ENCODE data around the gene BCAR1. TPM values are rescaled to one million over a fixed set of nuclear protein-coding genes. Genes with fewer than 3 reads are reported as not detected.

Gene BCAR1
- total and polyA plus RNA-seq, 10 of the 15 experiments (the other 5 are each of a cell fraction or from before 2014, with no cell fraction given) = 0.13 to 14.1 (median 2.8) TPM; not detected in 1

DNA sequence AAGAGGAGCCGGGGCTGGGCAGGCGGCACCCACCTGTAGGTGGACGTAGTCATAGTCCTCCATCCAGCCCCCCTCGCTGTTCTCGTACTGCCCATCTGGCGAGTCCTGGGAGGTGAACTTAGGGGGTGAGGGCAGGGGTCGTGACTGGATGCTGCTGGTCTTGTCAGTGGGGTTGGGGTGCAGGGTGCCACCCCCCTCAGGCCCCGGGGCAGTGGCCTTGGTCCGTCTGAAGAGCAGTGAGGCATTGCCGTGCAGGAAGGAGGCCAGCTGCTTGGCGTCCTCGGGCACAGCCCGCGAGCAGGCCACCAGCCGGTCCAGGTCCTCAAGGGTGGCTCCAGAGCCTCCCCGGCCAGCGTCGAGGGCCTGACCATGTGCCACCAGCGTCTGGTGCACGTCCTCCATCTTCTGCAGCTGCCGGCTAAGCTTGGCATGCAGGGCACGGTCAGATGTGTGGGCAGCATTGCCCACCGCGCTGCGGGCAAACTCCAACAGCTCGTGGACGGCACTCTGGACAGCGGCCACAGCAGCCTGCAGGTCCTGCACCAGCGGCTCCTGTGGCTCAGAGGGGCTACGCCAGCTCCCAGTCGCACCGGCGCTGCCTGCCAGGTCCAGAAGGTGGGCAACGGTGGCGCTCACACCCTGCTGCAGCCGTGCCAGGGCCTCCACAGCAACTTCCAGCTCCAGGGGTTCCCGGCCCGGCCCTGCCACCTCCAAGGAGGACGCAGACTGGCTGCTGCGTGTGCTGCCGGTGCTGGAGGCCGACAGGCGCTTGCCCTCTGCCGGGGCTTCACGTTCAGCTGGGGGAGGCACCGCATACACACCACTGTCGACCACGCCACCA is 16.3 kb downstream of the BCAR1 start:
- intact Hi-C loops (cut with micrococcal nuclease; ENCODE audit: unreplicated experiment) (loop anchor here (1.0 to 10.0 kb wide), 5 partner anchors 38 to 530 kb away; no protein-coding TSS in a partner anchor), in situ Hi-C loops (cut with MboI) (loop anchor here (5.0 kb wide), 1 partner anchor 152 kb away; no protein-coding TSS in a partner anchor)
- no peaks in the 10 kb centered on the region for H3K9me3 ChIP-seq (replicated peaks; ENCODE audit: control insufficient read depth, insufficient read depth, low read length)
- H3K4me1 ChIP-seq (ENCODE audit: control insufficient read depth, insufficient read depth, low read length) = no peaks in the 10 kb centered on the region
- ChIA-PET POLR2A (no interaction called here), RAD21 (ENCODE audit: unreplicated experiment) (interaction anchor here (1.4 to 7.9 kb wide), 5 partner anchors 52 to 167 kb away, joined by 3 to 150 read pairs (median 7); no protein-coding TSS in a partner anchor), SMC1A (ENCODE audit: uncharacterized antibody, unreplicated experiment) (interaction anchor here (1.1 to 3.1 kb wide), 6 partner anchors 10 to 155 kb away, joined by 3 to 42 read pairs (median 4); no protein-coding TSS in a partner anchor), CTCF (interaction anchor here (0.9 to 10.6 kb wide), 16 partner anchors 10 to 282 kb away, joined by 3 to 243 read pairs (median 6); partner anchors contain the start of gene BCAR1)
- WGBS (ENCODE audit: insufficient coverage, insufficient replicate concordance, low lambda C conversion rate, missing lambda C conversion rate) = 94% methylated on average over 43 of the region's 48 CpGs
- no TSS peak for BruUV-seq (replicated peaks)
- H3K9ac ChIP-seq (ENCODE audit: control insufficient read depth, insufficient read depth, low read length) = no peak overlapping the region
- H4K20me1 ChIP-seq (ENCODE audit: control insufficient read depth, insufficient read depth) = no peaks in the 10 kb centered on the region
- no peak overlapping the region for H3K4me2 ChIP-seq (ENCODE audit: control insufficient read depth, insufficient read depth)
- H3K4me3 ChIP-seq = no peak overlapping the region
- DNase-seq (ENCODE audit: low read depth, low spot score) (no peak), ATAC-seq (no peak), FAIRE-seq (no peak)
- H3K79me2 ChIP-seq (ENCODE audit: control insufficient read depth, insufficient read depth, low read length) = no peaks in the 10 kb centered on the region
- TF ChIP-seq, protein P1, sequence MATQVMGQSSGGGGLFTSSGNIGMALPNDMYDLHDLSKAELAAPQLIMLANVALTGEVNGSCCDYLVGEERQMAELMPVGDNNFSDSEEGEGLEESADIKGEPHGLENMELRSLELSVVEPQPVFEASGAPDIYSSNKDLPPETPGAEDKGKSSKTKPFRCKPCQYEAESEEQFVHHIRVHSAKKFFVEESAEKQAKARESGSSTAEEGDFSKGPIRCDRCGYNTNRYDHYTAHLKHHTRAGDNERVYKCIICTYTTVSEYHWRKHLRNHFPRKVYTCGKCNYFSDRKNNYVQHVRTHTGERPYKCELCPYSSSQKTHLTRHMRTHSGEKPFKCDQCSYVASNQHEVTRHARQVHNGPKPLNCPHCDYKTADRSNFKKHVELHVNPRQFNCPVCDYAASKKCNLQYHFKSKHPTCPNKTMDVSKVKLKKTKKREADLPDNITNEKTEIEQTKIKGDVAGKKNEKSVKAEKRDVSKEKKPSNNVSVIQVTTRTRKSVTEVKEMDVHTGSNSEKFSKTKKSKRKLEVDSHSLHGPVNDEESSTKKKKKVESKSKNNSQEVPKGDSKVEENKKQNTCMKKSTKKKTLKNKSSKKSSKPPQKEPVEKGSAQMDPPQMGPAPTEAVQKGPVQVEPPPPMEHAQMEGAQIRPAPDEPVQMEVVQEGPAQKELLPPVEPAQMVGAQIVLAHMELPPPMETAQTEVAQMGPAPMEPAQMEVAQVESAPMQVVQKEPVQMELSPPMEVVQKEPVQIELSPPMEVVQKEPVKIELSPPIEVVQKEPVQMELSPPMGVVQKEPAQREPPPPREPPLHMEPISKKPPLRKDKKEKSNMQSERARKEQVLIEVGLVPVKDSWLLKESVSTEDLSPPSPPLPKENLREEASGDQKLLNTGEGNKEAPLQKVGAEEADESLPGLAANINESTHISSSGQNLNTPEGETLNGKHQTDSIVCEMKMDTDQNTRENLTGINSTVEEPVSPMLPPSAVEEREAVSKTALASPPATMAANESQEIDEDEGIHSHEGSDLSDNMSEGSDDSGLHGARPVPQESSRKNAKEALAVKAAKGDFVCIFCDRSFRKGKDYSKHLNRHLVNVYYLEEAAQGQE (IDR thresholded peaks at IDR 0.05; ENCODE audit: low read depth, low read length) = no peak
- TF ChIP-seq, protein P2, sequence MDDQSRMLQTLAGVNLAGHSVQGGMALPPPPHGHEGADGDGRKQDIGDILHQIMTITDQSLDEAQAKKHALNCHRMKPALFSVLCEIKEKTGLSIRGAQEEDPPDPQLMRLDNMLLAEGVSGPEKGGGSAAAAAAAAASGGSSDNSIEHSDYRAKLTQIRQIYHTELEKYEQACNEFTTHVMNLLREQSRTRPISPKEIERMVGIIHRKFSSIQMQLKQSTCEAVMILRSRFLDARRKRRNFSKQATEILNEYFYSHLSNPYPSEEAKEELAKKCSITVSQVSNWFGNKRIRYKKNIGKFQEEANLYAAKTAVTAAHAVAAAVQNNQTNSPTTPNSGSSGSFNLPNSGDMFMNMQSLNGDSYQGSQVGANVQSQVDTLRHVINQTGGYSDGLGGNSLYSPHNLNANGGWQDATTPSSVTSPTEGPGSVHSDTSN (IDR thresholded peaks at IDR 0.05; ENCODE audit: insufficient replicate concordance, low read depth, low read length) = no peak
- TF ChIP-seq BRCA1 (IDR thresholded peaks at IDR 0.05; ENCODE audit: low read depth, low read length) (no peak), SREBF1 (IDR thresholded peaks at IDR 0.05; ENCODE audit: low read length) (no peak), ZNF384 (IDR thresholded peaks at IDR 0.05; ENCODE audit: borderline replicate concordance, low read depth, low read length) (no peak), BACH1 (IDR thresholded peaks at IDR 0.05; ENCODE audit: borderline replicate concordance) (no peak)
- TF ChIP-seq, protein P3, sequence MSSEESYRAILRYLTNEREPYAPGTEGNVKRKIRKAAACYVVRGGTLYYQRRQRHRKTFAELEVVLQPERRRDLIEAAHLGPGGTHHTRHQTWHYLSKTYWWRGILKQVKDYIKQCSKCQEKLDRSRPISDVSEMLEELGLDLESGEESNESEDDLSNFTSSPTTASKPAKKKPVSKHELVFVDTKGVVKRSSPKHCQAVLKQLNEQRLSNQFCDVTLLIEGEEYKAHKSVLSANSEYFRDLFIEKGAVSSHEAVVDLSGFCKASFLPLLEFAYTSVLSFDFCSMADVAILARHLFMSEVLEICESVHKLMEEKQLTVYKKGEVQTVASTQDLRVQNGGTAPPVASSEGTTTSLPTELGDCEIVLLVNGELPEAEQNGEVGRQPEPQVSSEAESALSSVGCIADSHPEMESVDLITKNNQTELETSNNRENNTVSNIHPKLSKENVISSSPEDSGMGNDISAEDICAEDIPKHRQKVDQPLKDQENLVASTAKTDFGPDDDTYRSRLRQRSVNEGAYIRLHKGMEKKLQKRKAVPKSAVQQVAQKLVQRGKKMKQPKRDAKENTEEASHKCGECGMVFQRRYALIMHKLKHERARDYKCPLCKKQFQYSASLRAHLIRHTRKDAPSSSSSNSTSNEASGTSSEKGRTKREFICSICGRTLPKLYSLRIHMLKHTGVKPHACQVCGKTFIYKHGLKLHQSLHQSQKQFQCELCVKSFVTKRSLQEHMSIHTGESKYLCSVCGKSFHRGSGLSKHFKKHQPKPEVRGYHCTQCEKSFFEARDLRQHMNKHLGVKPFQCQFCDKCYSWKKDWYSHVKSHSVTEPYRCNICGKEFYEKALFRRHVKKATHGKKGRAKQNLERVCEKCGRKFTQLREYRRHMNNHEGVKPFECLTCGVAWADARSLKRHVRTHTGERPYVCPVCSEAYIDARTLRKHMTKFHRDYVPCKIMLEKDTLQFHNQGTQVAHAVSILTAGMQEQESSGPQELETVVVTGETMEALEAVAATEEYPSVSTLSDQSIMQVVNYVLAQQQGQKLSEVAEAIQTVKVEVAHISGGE (CRISPR knock-in tag; IDR thresholded peaks at IDR 0.05) = no peak
- no peaks in the 10 kb centered on the region; a peak in 1 of 4 replicates for H3K36me3 ChIP-seq (ENCODE audit: control insufficient read depth in 2 of 2, insufficient read depth in 2 of 2, low read length in 1 of 2)
- no peak overlapping the region for H2AFZ ChIP-seq (ENCODE audit: control insufficient read depth, low read depth, low read length)
- H3K27me3 ChIP-seq (replicated peaks in 1 of 2; ENCODE audit: control insufficient read depth in 2 of 2, insufficient read depth in 2 of 2, low read length in 1 of 2) = no peaks in the 10 kb centered on the region
- H3K27ac ChIP-seq (ENCODE audit: control insufficient read depth, insufficient read depth) = no peak overlapping the region
